Endothelial cell of umbilical vein (primary cell): ENCODE data around the gene ZBTB7C. TPM values are rescaled to one million over a fixed set of nuclear protein-coding genes. Genes with fewer than 3 reads are reported as not detected.

Experiments used
- BruUV-seq: library from RNA; stranded (reverse); fragments of 400-500 nt; replicated peaks from 2 replicates; lab custom pipeline; 2021; lab: Mats Ljungman, UMichigan
- CTCF ChIA-PET: fragments of 300-600, 350-600 bp; sonication (Branson Sonifier 250); formaldehyde crosslinking; loops from one replicate; lab custom pipeline; 2021; ENCODE audit warnings: antibody characterized with exemption, inconsistent platforms; lab: Charles Lee
- POLR2A ChIA-PET: fragments of 300-600, 350-600 bp; sonication (Branson Sonifier 250); formaldehyde crosslinking; loops from one replicate; lab custom pipeline; 2021; ENCODE audit warnings: antibody characterized with exemption, inconsistent platforms; lab: Charles Lee
- DNase-seq: peaks from one replicate; pipeline ENCODE4 v3.0.0-alpha.2; 2011; ENCODE audit warnings: low read depth, low spot score
- FAIRE-seq: peaks from 2 replicates; lab custom pipeline; 2011; peaks lifted over from hg19 to GRCh38; lab: Jason Lieb, UNC
- H2AFZ ChIP-seq: 2 replicates; pipeline ENCODE4 v1.6.0; 2012; ENCODE audit warnings: low read depth, low read length, control low read depth, inconsistent platforms
- H3K27ac ChIP-seq: 2 replicates; pipeline ENCODE4 v1.5.1; 2011; ENCODE audit warnings: low read depth, mild to moderate bottlenecking, control low read depth, low read length, moderate library complexity; ENCODE audit not compliant: insufficient read depth
- H3K27me3 ChIP-seq, 2 experiments: 2 replicates each; pipeline versions ENCODE4 v1.6.0 to v1.6.1; 2011; ENCODE audit warnings: low read length in 2 of 2, mixed read lengths in 1 of 2; ENCODE audit not compliant: control insufficient read depth in 2 of 2, insufficient read depth in 2 of 2
- H3K36me3 ChIP-seq, 2 experiments: 2 replicates in 1 of 2; 3 replicates in 1 of 2; pipeline ENCODE4 v1.5.1; 2011; ENCODE audit warnings: low read length in 2 of 2, mild to moderate bottlenecking in 1 of 2, moderate library complexity in 1 of 2; ENCODE audit not compliant: control insufficient read depth in 2 of 2, insufficient read depth in 2 of 2; ENCODE audit errors: extremely low read depth in 1 of 2
- H3K4me1 ChIP-seq: 3 replicates; pipeline ENCODE4 v1.5.1; 2011; ENCODE audit warnings: mild to moderate bottlenecking, low read length; ENCODE audit not compliant: control insufficient read depth, insufficient read depth; ENCODE audit errors: extremely low read depth
- H3K4me2 ChIP-seq: 2 replicates; pipeline ENCODE4 v1.6.1; 2011; ENCODE audit warnings: low read length, control low read depth, mixed read lengths; ENCODE audit not compliant: insufficient read depth
- H3K4me3 ChIP-seq, 3 experiments: fragments of 200-600 bp in 1 of 3; sonication (generic), shearing (Covaris generic) in 1 of 3; replicated peaks in 1 of 3; 2 replicates each; pipeline ENCODE4 v1.5.1; 2011 to 2016; ENCODE audit warnings: control low read depth in 3 of 3, low read length in 3 of 3, mild to moderate bottlenecking in 2 of 3, inconsistent platforms in 1 of 3, low read depth in 1 of 3, moderate library complexity in 1 of 3; ENCODE audit not compliant: insufficient read depth in 1 of 3
- H3K79me2 ChIP-seq: 2 replicates; pipeline ENCODE4 v1.6.0; 2012; ENCODE audit warnings: low read length, inconsistent platforms; ENCODE audit not compliant: control insufficient read depth, insufficient read depth
- H3K9ac ChIP-seq: replicated peaks from 2 replicates; pipeline ENCODE3; 2011; ENCODE audit warnings: low read length, control low read depth; ENCODE audit not compliant: insufficient read depth; ENCODE audit errors: extremely low read depth
- H3K9me1 ChIP-seq: replicated peaks from 3 replicates; pipeline ENCODE4 v1.6.0; 2011; ENCODE audit warnings: mild to moderate bottlenecking, low read length; ENCODE audit not compliant: control insufficient read depth, insufficient read depth; ENCODE audit errors: extremely low read depth
- H3K9me3 ChIP-seq: replicated peaks from 2 replicates; pipeline ENCODE4 v1.5.1; 2012; ENCODE audit warnings: low read length, inconsistent platforms; ENCODE audit not compliant: control insufficient read depth, insufficient read depth
- H4K20me1 ChIP-seq: replicated peaks from 2 replicates; pipeline ENCODE3; 2011; ENCODE audit warnings: mild to moderate bottlenecking, low read length; ENCODE audit not compliant: control insufficient read depth, insufficient read depth; ENCODE audit errors: extremely low read depth
- EZH2 ChIP-seq: IDR thresholded peaks from 2 replicates; pipeline ENCODE4 v1.6.1; 2012; ENCODE audit warnings: borderline replicate concordance, low read depth, mild to moderate bottlenecking, moderate library complexity, low read length, inconsistent platforms; ENCODE audit not compliant: severe bottlenecking
- FOS ChIP-seq: IDR thresholded peaks from 2 replicates; pipeline ENCODE4 v1.6.1; 2011; ENCODE audit warnings: mild to moderate bottlenecking, low read length, moderate library complexity, borderline replicate concordance; ENCODE audit not compliant: insufficient read depth
- GATA2 ChIP-seq: IDR thresholded peaks from 2 replicates; pipeline ENCODE4 v1.7.0; 2011; ENCODE audit warnings: low read depth, mild to moderate bottlenecking, moderate library complexity, mixed read lengths, low read length; ENCODE audit not compliant: insufficient read length, insufficient read depth
- JUN ChIP-seq: IDR thresholded peaks from 2 replicates; pipeline ENCODE4 v1.6.1; 2011; ENCODE audit warnings: borderline replicate concordance, low read depth; ENCODE audit not compliant: insufficient read length, insufficient read depth
- MYC ChIP-seq: IDR thresholded peaks from one replicate; pipeline ENCODE4 v1.6.1; 2011; ENCODE audit warnings: mild to moderate bottlenecking, low read depth, low read length
- POLR2A ChIP-seq: IDR thresholded peaks from 2 replicates; pipeline ENCODE4 v1.6.1; 2012; ENCODE audit warnings: low read depth, mild to moderate bottlenecking, control low read depth, low read length
- POLR2AphosphoS5 ChIP-seq: IDR thresholded peaks from 2 replicates; pipeline ENCODE4 v1.6.1; 2012; ENCODE audit warnings: low read depth, mild to moderate bottlenecking, control low read depth, low read length, moderate library complexity; ENCODE audit not compliant: insufficient read depth
- dilution Hi-C: fragments of 300-500 bp; cut with MboI; formaldehyde crosslinking; loops from one replicate; pipeline ENCODE4 v1.15.0; 2019; ENCODE audit warnings: low sequenced_read_pairs; ENCODE audit not compliant: extremely low pct_ligation_motif_present
- intact Hi-C: fragments of 100-400 bp; cut with micrococcal nuclease; formaldehyde crosslinking; loops from one replicate; pipeline ENCODE4 v1.10.0; 2022
- polyA plus RNA-seq, 4 experiments: library from polyadenylated mRNA; depleted of rRNA in 3 of 4; stranded (reverse) in 3 of 4; unstranded in 1 of 4; fragments of >200 nt; gene quantifications; 2 replicates each; pipeline versions ENCODE4 v1.2.1 to v1.2.3, GENCODE V29; 2011 to 2012; ENCODE audit warnings: missing spikeins in 1 of 4
- total RNA-seq: library from RNA; stranded (reverse); gene quantifications from 2 replicates; pipeline ENCODE4 v1.2.3, GENCODE V29; 2021
- TF ChIP-seq, protein P1 (sequence below): IDR thresholded peaks from 2 replicates; pipeline ENCODE4 v1.6.1; 2011; ENCODE audit not compliant: insufficient read depth, insufficient read length
- TF ChIP-seq, protein P2 (sequence below), 2 donors: IDR thresholded peaks; 1 replicate in 1 of 2; 2 replicates in 1 of 2; pipeline ENCODE4 v1.5.1; 2011; ENCODE audit warnings: low read length in 2 of 2, mild to moderate bottlenecking in 2 of 2, moderate library complexity in 2 of 2, control low read depth in 1 of 2, inconsistent platforms in 1 of 2, low read depth in 1 of 2; ENCODE audit not compliant: insufficient read depth in 1 of 2; ENCODE audit errors: extremely low read depth in 1 of 2

Gene ZBTB7C
- total and polyA plus RNA-seq, 2 donors (not counting 3 experiments of a cell fraction or from before 2014, with no cell fraction given): not detected

DNA sequence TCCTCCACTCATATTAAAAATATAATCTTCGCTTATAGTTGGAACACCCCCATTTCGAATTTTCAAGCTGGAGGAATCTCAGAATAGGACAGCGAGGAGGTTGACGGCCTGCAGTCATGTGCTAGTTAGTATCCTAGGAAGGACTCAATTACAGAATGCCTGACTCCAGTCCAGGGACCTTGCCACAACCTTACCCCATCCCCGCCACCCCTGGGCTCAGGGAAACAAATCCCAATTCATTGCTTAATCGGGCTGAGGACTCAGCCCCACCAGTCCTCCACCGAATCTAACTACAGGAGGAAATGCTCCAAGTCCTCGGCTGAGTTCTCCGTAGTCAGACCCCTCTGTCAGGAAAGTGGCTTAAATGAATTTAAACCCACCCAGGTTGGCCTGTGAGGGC lies 31.7 kb upstream of the ZBTB7C start:
- H3K27ac ChIP-seq: no peak overlapping the region
- ChIA-PET CTCF (interaction anchor here (1.0 to 1.5 kb wide), 3 partner anchors 16 to 403 kb away, joined by 3 to 4 read pairs (median 3); no protein-coding TSS in a partner anchor), POLR2A (no interaction called here)
- H3K27me3 ChIP-seq: peaks cover 32 to 58% of the 10 kb centered on the region in 2 experiments
- H3K4me2 ChIP-seq: no peak overlapping the region
- no peak overlapping the region for H3K9ac ChIP-seq
- TF ChIP-seq EZH2 (no peak), FOS (no peak), POLR2A (no peak), JUN (no peak), MYC (no peak), POLR2AphosphoS5 (no peak), GATA2 (no peak)
- TF ChIP-seq, protein P1, sequence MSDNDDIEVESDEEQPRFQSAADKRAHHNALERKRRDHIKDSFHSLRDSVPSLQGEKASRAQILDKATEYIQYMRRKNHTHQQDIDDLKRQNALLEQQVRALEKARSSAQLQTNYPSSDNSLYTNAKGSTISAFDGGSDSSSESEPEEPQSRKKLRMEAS: no peak
- TF ChIP-seq, protein P2, sequence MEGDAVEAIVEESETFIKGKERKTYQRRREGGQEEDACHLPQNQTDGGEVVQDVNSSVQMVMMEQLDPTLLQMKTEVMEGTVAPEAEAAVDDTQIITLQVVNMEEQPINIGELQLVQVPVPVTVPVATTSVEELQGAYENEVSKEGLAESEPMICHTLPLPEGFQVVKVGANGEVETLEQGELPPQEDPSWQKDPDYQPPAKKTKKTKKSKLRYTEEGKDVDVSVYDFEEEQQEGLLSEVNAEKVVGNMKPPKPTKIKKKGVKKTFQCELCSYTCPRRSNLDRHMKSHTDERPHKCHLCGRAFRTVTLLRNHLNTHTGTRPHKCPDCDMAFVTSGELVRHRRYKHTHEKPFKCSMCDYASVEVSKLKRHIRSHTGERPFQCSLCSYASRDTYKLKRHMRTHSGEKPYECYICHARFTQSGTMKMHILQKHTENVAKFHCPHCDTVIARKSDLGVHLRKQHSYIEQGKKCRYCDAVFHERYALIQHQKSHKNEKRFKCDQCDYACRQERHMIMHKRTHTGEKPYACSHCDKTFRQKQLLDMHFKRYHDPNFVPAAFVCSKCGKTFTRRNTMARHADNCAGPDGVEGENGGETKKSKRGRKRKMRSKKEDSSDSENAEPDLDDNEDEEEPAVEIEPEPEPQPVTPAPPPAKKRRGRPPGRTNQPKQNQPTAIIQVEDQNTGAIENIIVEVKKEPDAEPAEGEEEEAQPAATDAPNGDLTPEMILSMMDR (IDR thresholded peaks at IDR 0.05; ENCODE audit: extremely low read depth in 1 of 2, insufficient read depth in 1 of 2, low read depth in 1 of 2, low read length in 2 of 2): no peak
- peaks cover 7% of the 10 kb centered on the region for H3K4me1 ChIP-seq
- no peaks in the 10 kb centered on the region for H3K9me1 ChIP-seq
- no peaks in the 10 kb centered on the region for H3K79me2 ChIP-seq
- no peaks in the 10 kb centered on the region for H4K20me1 ChIP-seq
- DNase-seq (no peak), FAIRE-seq (no peak)
- BruUV-seq: no TSS peak
- intact Hi-C loops: no loop called here
- no peak overlapping the region for H3K4me3 ChIP-seq
- no peaks in the 10 kb centered on the region for H3K36me3 ChIP-seq
- no peaks in the 10 kb centered on the region for H3K9me3 ChIP-seq
- no peak overlapping the region for H2AFZ ChIP-seq
- dilution Hi-C loops: no loop called here
